Islet of Langerhans (tissue), 1 donor: ENCODE data around the gene C6orf132.

ENCODE experiments used
- FAIRE-seq: peaks from one replicate; lab custom pipeline; 2011; peaks lifted over from hg19 to GRCh38; lab: Jason Lieb, UNC

Gene C6orf132

GRCh38 chr6:42071881-42072583 lies 70.4 kb downstream of the C6orf132 start:
- FAIRE-seq, result no peak

GRCh38 chr6:42068872-42069522 lies 73.4 kb downstream of the C6orf132 start:
- no peak for FAIRE-seq

GRCh38 chr6:42068173-42068572 lies 74.2 kb downstream of the C6orf132 start:
- FAIRE-seq, result no peak

GRCh38 chr6:42066156-42066675 lies 76.2 kb downstream of the C6orf132 start:
- no peak for FAIRE-seq

GRCh38 chr6:42059743-42060142 lies 82.7 kb downstream of the C6orf132 start:
- FAIRE-seq, result no peak

- FAIRE-seq, result no peak
These were observed 88.8 kb downstream of the C6orf132 start for GRCh38 chr6:42053601-42054000.

GRCh38 chr6:42051268-42051653 lies 91.2 kb downstream of the C6orf132 start:
- no peak for FAIRE-seq
